Effector memory CD4-positive, alpha-beta T cell (primary cell): Measurements from ENCODE around the gene MYO15B.

Source experiments
- DNase-seq, 3 donors: peaks; one replicate each; pipeline ENCODE4 v3.0.0-alpha.2; 2020
- H3K27ac ChIP-seq: 2 replicates; pipeline ENCODE4 v1.7.0; 2013; ENCODE audit warnings: mild to moderate bottlenecking, low read length, moderate library complexity; ENCODE audit not compliant: insufficient read depth, poor library complexity, severe bottlenecking
- H3K27me3 ChIP-seq: replicated peaks from 2 replicates; pipeline ENCODE4 v1.7.0; 2013; ENCODE audit warnings: mild to moderate bottlenecking, low read length; ENCODE audit not compliant: insufficient read depth, control insufficient read depth, poor library complexity, severe bottlenecking
- H3K36me3 ChIP-seq: 2 replicates; pipeline ENCODE4 v1.7.0; 2013; ENCODE audit warnings: mild to moderate bottlenecking, low read length, moderate library complexity; ENCODE audit not compliant: control insufficient read depth, insufficient read depth
- H3K4me1 ChIP-seq: 2 replicates; pipeline ENCODE4 v1.7.0; 2013; ENCODE audit warnings: low read length, mild to moderate bottlenecking; ENCODE audit not compliant: control insufficient read depth, insufficient read depth, poor library complexity, severe bottlenecking
- H3K4me3 ChIP-seq: 2 replicates; pipeline ENCODE4 v1.7.0; 2013; ENCODE audit warnings: low read length, low read depth, mild to moderate bottlenecking; ENCODE audit not compliant: insufficient read depth, poor library complexity, severe bottlenecking
- H3K9me3 ChIP-seq: 2 replicates; pipeline ENCODE4 v1.7.0; 2013; ENCODE audit warnings: mild to moderate bottlenecking, low read length, moderate library complexity; ENCODE audit not compliant: control insufficient read depth

Gene MYO15B

GRCh38 chr17:75568412-75569255 is 19.0 kb upstream of the MYO15B start:
- Histone ChIP-seq H3K9me3 (no peaks in the 10 kb centered on the region), H3K4me3 (no peak overlapping the region), H3K27me3 (no peaks in the 10 kb centered on the region), H3K27ac (no peak overlapping the region), H3K4me1 (no peaks in the 10 kb centered on the region), H3K36me3 (peaks cover 31% of the 10 kb centered on the region)
- no peak for DNase-seq

GRCh38 chr17:75570034-75570676 is 17.4 kb upstream of the MYO15B start:
- H3K27me3 ChIP-seq: no peaks in the 10 kb centered on the region
- DNase-seq: no peak
- H3K4me3 ChIP-seq: no peak overlapping the region
- no peaks in the 10 kb centered on the region for H3K9me3 ChIP-seq
- H3K4me1 ChIP-seq: no peaks in the 10 kb centered on the region
- no peak overlapping the region for H3K27ac ChIP-seq
- peaks cover 23% of the 10 kb centered on the region for H3K36me3 ChIP-seq

GRCh38 chr17:75570772-75571171 is 16.8 kb upstream of the MYO15B start:
- DNase-seq: no peak
- Histone ChIP-seq H3K4me3 (no peak overlapping the region), H3K27me3 (no peaks in the 10 kb centered on the region), H3K4me1 (no peaks in the 10 kb centered on the region), H3K36me3 (peaks cover 17% of the 10 kb centered on the region), H3K27ac (no peak overlapping the region), H3K9me3 (no peaks in the 10 kb centered on the region)

GRCh38 chr17:75571197-75571884 is 16.3 kb upstream of the MYO15B start:
- H3K36me3 ChIP-seq: peaks cover 13% of the 10 kb centered on the region
- no peak for DNase-seq
- no peaks in the 10 kb centered on the region for H3K4me1 ChIP-seq
- no peak overlapping the region for H3K27ac ChIP-seq
- no peaks in the 10 kb centered on the region for H3K27me3 ChIP-seq
- H3K9me3 ChIP-seq: no peaks in the 10 kb centered on the region
- no peak overlapping the region for H3K4me3 ChIP-seq

- Histone ChIP-seq H3K4me3 (no peak overlapping the region), H3K36me3 (peaks cover 8% of the 10 kb centered on the region), H3K27me3 (no peaks in the 10 kb centered on the region), H3K9me3 (no peaks in the 10 kb centered on the region), H3K27ac (no peak overlapping the region), H3K4me1 (no peaks in the 10 kb centered on the region)
- DNase-seq: no peak
Measured at GRCh38 chr17:75571885-75572215, 15.8 kb upstream of the MYO15B start.

- no peak overlapping the region for H3K27ac ChIP-seq
- no peak overlapping the region for H3K4me3 ChIP-seq
- H3K27me3 ChIP-seq: no peaks in the 10 kb centered on the region
- H3K4me1 ChIP-seq: no peaks in the 10 kb centered on the region
- no peak for DNase-seq
- H3K36me3 ChIP-seq: peaks cover 7% of the 10 kb centered on the region
- no peaks in the 10 kb centered on the region for H3K9me3 ChIP-seq
Measured at GRCh38 chr17:75572713-75573539, 14.7 kb upstream of the MYO15B start.

- peaks cover 4% of the 10 kb centered on the region for H3K36me3 ChIP-seq
- H3K27ac ChIP-seq: no peak overlapping the region
- no peak for DNase-seq
- H3K4me1 ChIP-seq: no peaks in the 10 kb centered on the region
- H3K27me3 ChIP-seq: no peaks in the 10 kb centered on the region
- H3K9me3 ChIP-seq: no peaks in the 10 kb centered on the region
- no peak overlapping the region for H3K4me3 ChIP-seq
Measured at GRCh38 chr17:75573540-75573957, 14.1 kb upstream of the MYO15B start.

GRCh38 chr17:75573994-75574393 is 13.6 kb upstream of the MYO15B start:
- Histone ChIP-seq H3K36me3 (peaks cover 4% of the 10 kb centered on the region), H3K27ac (no peak overlapping the region), H3K9me3 (no peaks in the 10 kb centered on the region), H3K27me3 (no peaks in the 10 kb centered on the region), H3K4me3 (no peak overlapping the region), H3K4me1 (no peaks in the 10 kb centered on the region)
- no peak for DNase-seq

- no peak for DNase-seq
Measured at GRCh38 chr17:75574404-75575036, 13.1 kb upstream of the MYO15B start.

More at GRCh38 chr17:75574404-75575036, 13.1 kb upstream of the MYO15B start:
- H3K27ac ChIP-seq: no peak overlapping the region
- no peaks in the 10 kb centered on the region for H3K9me3 ChIP-seq
- no peaks in the 10 kb centered on the region for H3K27me3 ChIP-seq
- peaks cover 4% of the 10 kb centered on the region for H3K36me3 ChIP-seq
- H3K4me1 ChIP-seq: no peaks in the 10 kb centered on the region
- H3K4me3 ChIP-seq: no peak overlapping the region
